HepG2 (cell line): ENCODE results near the gene DAB2IP. TPM values are rescaled to one million over a fixed set of nuclear protein-coding genes. Genes with fewer than 3 reads are reported as not detected.
A peak's percentile ranks its signal among the peaks of the same experiment; 100 is the strongest.

ENCODE experiments used
- ATF6 ChIP-seq: sonication (generic); formaldehyde crosslinking; conservative IDR thresholded peaks from 2 replicates; pipeline ENCODE4 v1.4.0; 2020; ENCODE audit warnings: missing genetic modification reagents
- BATF2 ChIP-seq: sonication (generic); formaldehyde crosslinking; IDR thresholded peaks from 2 replicates; pipeline ENCODE4 v1.8.0; 2022; ENCODE audit warnings: mild to moderate bottlenecking, missing genetic modification reagents, moderate library complexity
- DDIT3 ChIP-seq: sonication (generic); formaldehyde crosslinking; IDR thresholded peaks from 2 replicates; pipeline ENCODE4 v1.4.0; 2020; ENCODE audit warnings: mild to moderate bottlenecking, missing genetic modification reagents
- DMAP1 ChIP-seq: IDR thresholded peaks from 2 replicates; pipeline ENCODE4 v1.6.1; 2016
- FOSL1 ChIP-seq: sonication (generic); formaldehyde crosslinking; IDR thresholded peaks from 2 replicates; pipeline ENCODE4 v1.9.0; 2021; ENCODE audit warnings: missing genetic modification reagents, borderline replicate concordance
- GTF2F1 ChIP-seq: fragments of 150-350 bp; IDR thresholded peaks from 2 replicates; pipeline ENCODE4 v1.6.1; 2014; ENCODE audit warnings: low read length
- HES4 ChIP-seq: sonication (generic); formaldehyde crosslinking; IDR thresholded peaks from 2 replicates; pipeline ENCODE4 v1.9.0; 2021; ENCODE audit warnings: mild to moderate bottlenecking, missing genetic modification reagents, borderline replicate concordance
- HOXA5 ChIP-seq: sonication (generic); formaldehyde crosslinking; IDR thresholded peaks from 2 replicates; pipeline ENCODE4 v1.4.0; 2020; ENCODE audit warnings: missing genetic modification reagents
- MEF2D ChIP-seq: sonication (generic); formaldehyde crosslinking; IDR thresholded peaks from 2 replicates; pipeline ENCODE4 v1.5.1; 2020; ENCODE audit warnings: mild to moderate bottlenecking, missing genetic modification reagents
- MNT ChIP-seq: fragments of 450-650 bp; IDR thresholded peaks from 2 replicates; pipeline ENCODE4 v1.6.1; 2016
- SRSF1 ChIP-seq: fragments of 200-400 bp; formaldehyde crosslinking; optimal IDR thresholded peaks from 2 replicates; pipeline ENCODE3; 2017; ENCODE audit warnings: mild to moderate bottlenecking, low read depth, low read length, moderate library complexity
- ZBTB7A ChIP-seq: sonication (generic); formaldehyde crosslinking; IDR thresholded peaks from 2 replicates; pipeline ENCODE4 v1.8.0; 2022; ENCODE audit warnings: mild to moderate bottlenecking, missing genetic modification reagents
- ZBTB8A ChIP-seq: sonication (generic); formaldehyde crosslinking; IDR thresholded peaks from 2 replicates; pipeline ENCODE4 v1.4.0; 2020; ENCODE audit warnings: mild to moderate bottlenecking, low read depth, missing genetic modification reagents, borderline replicate concordance
- ZC3H13 ChIP-seq: sonication (generic); formaldehyde crosslinking; IDR thresholded peaks from 2 replicates; pipeline ENCODE4 v1.8.1; 2023; ENCODE audit warnings: mild to moderate bottlenecking, missing genetic modification reagents, moderate library complexity
- ZC3H4 ChIP-seq: sonication (generic); formaldehyde crosslinking; IDR thresholded peaks from 2 replicates; pipeline ENCODE4 v1.4.0; 2020; ENCODE audit warnings: missing genetic modification reagents, borderline replicate concordance
- ZFP1 ChIP-seq: IDR thresholded peaks from 2 replicates; pipeline ENCODE4 v1.6.1; 2016
- ZFP91 ChIP-seq: sonication (generic); formaldehyde crosslinking; IDR thresholded peaks from 2 replicates; pipeline ENCODE4 v1.9.0; 2022; ENCODE audit warnings: missing genetic modification reagents, mild to moderate bottlenecking, borderline replicate concordance
- ZNF101 ChIP-seq: sonication (generic); formaldehyde crosslinking; IDR thresholded peaks from 2 replicates; pipeline ENCODE4 v1.4.0; 2020; ENCODE audit warnings: mild to moderate bottlenecking, low read depth, missing genetic modification reagents, borderline replicate concordance
- ZNF12 ChIP-seq: sonication (generic); formaldehyde crosslinking; IDR thresholded peaks from 2 replicates; pipeline ENCODE4 v1.5.0; 2020; ENCODE audit warnings: missing genetic modification reagents
- ZNF530 ChIP-seq: sonication (generic); formaldehyde crosslinking; IDR thresholded peaks from 2 replicates; pipeline ENCODE4 v1.5.0; 2020; ENCODE audit warnings: low read depth, mild to moderate bottlenecking, missing genetic modification reagents
- ZNF576 ChIP-seq: sonication (generic); formaldehyde crosslinking; IDR thresholded peaks from 2 replicates; pipeline ENCODE4 v1.4.0; 2020; ENCODE audit warnings: mild to moderate bottlenecking, missing genetic modification reagents
- ZNF773 ChIP-seq: sonication (generic); formaldehyde crosslinking; IDR thresholded peaks from 2 replicates; pipeline ENCODE4 v1.4.0; 2020; ENCODE audit warnings: missing genetic modification reagents, borderline replicate concordance
- ZNF850 ChIP-seq: sonication (generic); formaldehyde crosslinking; conservative IDR thresholded peaks from 2 replicates; pipeline ENCODE4 v1.9.0; 2021; ENCODE audit warnings: mild to moderate bottlenecking, missing genetic modification reagents
- ZSCAN9 ChIP-seq: IDR thresholded peaks from 2 replicates; pipeline ENCODE4 v1.6.1; 2016; ENCODE audit warnings: borderline replicate concordance
- polyA plus RNA-seq, 8 experiments: library from polyadenylated mRNA; depleted of rRNA in 3 of 8; stranded (reverse) in 7 of 8; unstranded in 1 of 8; fragments of >200 nt; fragmentation: Illumina TruSeq in 4 of 8; extraction: Trizol in 4 of 8; gene quantifications; 2 replicates each; pipeline versions ENCODE4 v1.2.1 to v1.2.3, GENCODE V29; 2011 to 2016; ENCODE audit warnings: low read depth in 4 of 8, missing spikeins in 1 of 8, mixed read lengths in 1 of 8; ENCODE audit not compliant: insufficient read depth in 1 of 8
- total RNA-seq, 5 experiments: library from RNA; depleted of rRNA; stranded (reverse); fragments of >200 nt; fragmentation: Illumina TruSeq; extraction: Trizol; gene quantifications; 2 replicates each; pipeline ENCODE4 v1.2.3, GENCODE V29; 2016; ENCODE audit warnings: low read depth in 1 of 5

Gene DAB2IP
- total and polyA plus RNA-seq, 2 of the 13 experiments (the other 11 are each of a cell fraction or from before 2014, with no cell fraction given), result 25.3 to 37.9 TPM

GRCh38 chr9:121735065-121735792, 83.8 kb downstream of the DAB2IP start (continued):
- peak; percentile 29; the same call in 1 of the 2 replicates for TF ChIP-seq ZFP91 (CRISPR knock-in tag)
- no peak for TF ChIP-seq MNT
- no peak for TF ChIP-seq ZNF530 (CRISPR knock-in tag)
- TF ChIP-seq HOXA5 (CRISPR knock-in tag), result no peak
- no peak for TF ChIP-seq BATF2 (CRISPR knock-in tag)
- no peak for TF ChIP-seq MEF2D (CRISPR knock-in tag)
- no peak for TF ChIP-seq ZNF101 (CRISPR knock-in tag)
- no peak for TF ChIP-seq ZSCAN9 (CRISPR knock-in tag)
- TF ChIP-seq HES4 (CRISPR knock-in tag), result no peak
- TF ChIP-seq FOSL1 (CRISPR knock-in tag), result no peak
- TF ChIP-seq DDIT3 (CRISPR knock-in tag), result no peak
- TF ChIP-seq DMAP1 (CRISPR knock-in tag), result no peak
- no peak for TF ChIP-seq ZBTB7A (CRISPR knock-in tag)
- TF ChIP-seq ATF6, result no peak
- TF ChIP-seq ZNF850 (CRISPR knock-in tag), result no peak
- no peak for TF ChIP-seq GTF2F1
- no peak for TF ChIP-seq ZNF773 (CRISPR knock-in tag)
- TF ChIP-seq ZBTB8A (CRISPR knock-in tag), result no peak
- no peak for TF ChIP-seq ZNF576
- no peak for TF ChIP-seq ZNF12 (CRISPR knock-in tag)
- TF ChIP-seq ZFP1 (CRISPR knock-in tag), result no peak
- no peak for TF ChIP-seq ZC3H4
- TF ChIP-seq ZC3H13, result no peak
- peak; percentile 51 for TF ChIP-seq SRSF1
